Adrenal gland (tissue), 5 donors: ENCODE measurements around the gene ABL1.

Source experiments
- CTCF ChIP-seq, 6 experiments: fragments of 450-650 bp in 4 of 6; fragments of 200-600 bp in 2 of 6; sonication (generic) in 1 of 6; IDR thresholded peaks; 1 replicate in 5 of 6; 2 replicates in 1 of 6; pipeline versions ENCODE4 v1.5.1 to v1.8.0; 2016 to 2021; ENCODE audit warnings: antibody characterized with exemption in 6 of 6, mild to moderate bottlenecking in 2 of 6, moderate library complexity in 1 of 6
- POLR2A ChIP-seq, 2 donors: fragments of 450-650 bp; IDR thresholded peaks; one replicate each; pipeline ENCODE4 v1.6.1; 2017; ENCODE audit warnings: antibody characterized with exemption in 2 of 2, mild to moderate bottlenecking in 2 of 2, moderate library complexity in 1 of 2
- donor health status: DM: no; HTN: no; CAD: no.

- TF ChIP-seq CTCF (IDR thresholded peaks at IDR 0.05) (no peak), POLR2A (IDR thresholded peaks at IDR 0.05) (no peak)
Measured at GRCh38 chr9:130927995-130928900, 93.2 kb downstream of the ABL1 start.
